Stimulated activated CD8-positive, alpha-beta memory T cell treated with anti-CD3 and anti-CD28 coated beads, Interleukin-12 subunit alpha, Interleukin-12 subunit beta, amount 100 ng/mL, for 4 hours (primary cell): ENCODE results near the gene NFIB.

ENCODE experiments used
- DNase-seq: peaks from one replicate; pipeline ENCODE4 v3.0.0-alpha.2; 2020; ENCODE audit warnings: low read depth

The NFIB gene

DNA sequence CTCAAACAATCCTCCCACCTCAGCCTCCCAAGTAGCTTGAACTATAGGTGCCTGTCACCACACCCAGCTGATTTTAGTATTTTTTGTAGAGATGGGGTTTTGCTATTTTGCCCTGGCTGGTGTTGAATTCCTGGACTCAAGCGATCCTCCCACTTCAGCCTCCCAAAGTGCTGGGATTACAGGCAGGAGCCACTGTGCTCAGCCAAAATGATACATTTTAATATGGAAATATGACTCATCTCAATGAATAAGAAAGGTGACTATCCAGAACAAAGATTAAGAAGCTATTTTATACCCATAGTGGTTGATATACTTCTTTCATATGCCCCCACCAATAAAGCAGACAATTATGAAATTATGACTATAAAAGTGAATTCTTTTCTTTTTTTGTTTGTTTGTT, 166.2 kb downstream of the NFIB start:
- no peak for DNase-seq

DNA sequence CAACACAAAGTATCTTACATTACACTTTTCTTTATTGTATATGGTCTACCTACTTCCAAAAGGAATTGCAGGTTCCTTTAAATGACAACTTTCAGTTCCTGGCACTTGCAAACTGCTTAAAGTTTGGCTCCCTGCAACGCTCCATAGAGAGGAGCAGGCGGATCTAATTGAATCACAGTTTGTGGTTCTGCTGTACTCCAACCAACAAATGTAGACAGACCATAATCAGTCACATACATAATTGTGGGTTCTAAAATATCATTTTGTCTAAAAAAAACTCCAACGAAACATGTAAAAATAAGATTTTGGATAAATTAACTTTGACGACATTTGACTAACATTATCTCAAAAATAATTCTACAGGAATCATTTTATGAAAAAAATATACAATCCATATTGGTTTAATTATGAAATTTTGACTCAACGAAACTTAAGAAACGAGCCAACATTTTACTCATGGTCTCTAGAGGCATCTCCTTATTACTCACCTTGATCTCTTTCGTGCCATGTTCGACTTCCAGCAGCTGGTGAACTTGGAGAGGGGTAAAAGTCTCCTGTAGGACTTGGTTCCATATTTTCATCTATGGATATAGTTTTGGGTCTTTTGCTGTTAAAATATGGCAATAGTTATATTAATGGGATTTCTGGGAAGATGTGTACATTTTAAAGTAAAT, 167.6 kb downstream of the NFIB start:
- no peak for DNase-seq

DNA sequence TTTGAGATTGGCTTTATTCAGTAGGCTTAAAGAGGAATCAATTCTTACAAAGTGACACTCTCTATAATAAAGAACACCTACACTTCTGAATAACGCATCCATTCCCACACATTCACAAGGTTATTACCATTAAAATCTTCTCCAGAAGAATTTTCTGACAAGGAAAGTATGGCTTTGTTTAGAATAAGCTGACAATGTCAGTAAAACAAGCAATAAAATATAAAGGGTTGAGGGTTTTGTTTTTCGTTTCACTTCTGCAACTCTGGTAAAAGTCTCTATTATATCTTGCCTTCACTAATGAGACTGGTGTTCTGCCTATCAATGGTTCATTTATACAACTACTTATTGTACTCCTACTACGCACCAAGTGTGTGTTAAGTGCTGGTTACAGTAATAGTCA, 169.7 kb downstream of the NFIB start:
- DNase-seq = no peak

DNA sequence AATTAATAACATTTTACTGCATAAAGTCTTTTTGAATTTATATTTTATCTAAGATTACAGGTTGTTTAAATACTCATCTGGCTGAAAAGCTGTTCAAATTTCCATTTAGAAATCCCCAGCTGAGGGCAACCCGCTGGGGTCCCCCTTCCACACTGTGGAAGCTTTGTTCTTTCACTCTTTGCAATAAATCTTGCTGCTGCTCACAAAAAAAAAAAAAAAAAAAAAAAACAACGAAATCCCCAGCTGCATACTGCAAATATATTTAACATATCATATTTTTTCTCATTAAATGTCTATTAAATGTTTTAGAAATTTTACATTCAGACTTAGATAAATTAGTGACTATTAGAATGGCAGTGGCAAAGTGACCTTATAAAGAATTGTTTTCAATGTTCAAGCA, 172.2 kb downstream of the NFIB start:
- no peak for DNase-seq

DNA sequence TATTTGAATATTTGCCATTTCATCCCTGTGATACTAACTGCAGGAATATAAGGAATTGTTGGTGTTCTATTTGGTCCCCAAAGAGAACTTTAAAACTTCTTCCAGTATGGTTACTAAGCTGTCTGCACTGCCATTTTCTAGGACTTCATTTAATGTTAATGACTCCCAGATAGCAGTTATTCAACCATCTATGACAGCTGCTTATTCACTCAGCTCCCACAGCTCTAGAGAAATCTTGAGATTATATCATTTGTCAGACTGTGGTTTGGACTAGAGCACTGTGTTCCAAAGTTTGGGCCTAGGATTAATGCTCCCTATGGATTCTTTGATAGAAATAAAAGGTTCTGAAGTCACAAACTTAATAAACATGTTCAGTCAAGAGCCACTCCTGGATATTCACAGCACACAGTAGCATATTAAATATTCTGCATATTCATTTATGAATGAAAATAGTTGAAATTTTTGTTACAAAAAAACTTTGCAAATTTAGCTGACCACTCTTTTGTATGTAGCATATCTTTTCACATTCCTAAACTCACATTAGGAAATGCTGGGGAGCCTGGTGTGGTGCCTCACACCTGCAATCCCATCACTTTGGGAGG, 173.7 kb downstream of the NFIB start:
- no peak for DNase-seq

DNA sequence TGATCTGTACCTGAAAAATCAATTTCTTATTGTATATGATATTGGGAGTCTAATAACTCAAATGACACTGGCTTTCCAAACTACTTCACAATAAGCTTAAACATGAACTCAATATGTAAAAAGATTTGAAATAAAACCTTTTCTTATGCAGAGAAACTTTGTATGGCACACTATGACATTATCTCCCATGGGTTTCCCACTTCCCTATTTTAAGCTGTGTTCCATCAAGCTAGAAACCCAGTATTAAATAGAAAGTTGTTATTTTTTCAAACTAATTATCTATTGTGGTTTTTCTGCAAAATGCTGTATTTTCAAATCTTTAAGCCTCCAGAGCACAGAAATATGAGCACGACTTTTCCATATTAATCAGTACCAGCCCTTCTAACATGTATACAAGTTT, 174.7 kb downstream of the NFIB start:
- no peak for DNase-seq

DNA sequence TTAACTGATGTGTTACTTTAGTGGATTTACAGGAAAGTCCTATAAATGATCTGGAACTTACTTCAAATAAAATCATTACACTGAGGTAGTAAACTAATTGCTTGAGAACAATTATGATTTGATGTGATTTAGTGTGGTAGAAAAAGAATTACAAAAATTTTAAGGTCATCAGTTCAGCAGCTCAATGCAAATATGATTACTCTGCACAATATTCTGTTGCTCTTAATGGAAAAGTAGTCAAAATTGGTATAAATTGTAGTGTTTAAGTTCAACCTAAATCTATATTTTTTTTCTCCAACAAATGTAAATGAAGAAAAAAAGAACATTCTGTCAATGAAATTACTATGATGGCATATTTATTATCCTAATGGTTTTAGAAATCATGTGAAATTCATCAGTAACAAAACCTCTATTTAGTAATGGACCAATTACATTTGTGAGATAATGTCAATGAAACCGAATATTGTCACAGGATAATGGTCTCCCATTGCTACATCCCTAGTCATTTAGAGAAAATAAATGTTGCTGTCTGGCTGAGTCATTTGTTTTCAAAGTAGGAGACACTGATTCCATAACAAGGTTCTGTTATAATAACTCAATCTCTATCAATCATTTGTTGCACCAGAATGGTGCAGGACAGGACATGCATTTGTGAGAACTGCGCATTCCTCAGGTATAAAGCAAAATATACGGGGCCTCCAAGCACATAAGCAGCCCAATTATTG, 177.1 kb downstream of the NFIB start:
- no peak for DNase-seq

DNA sequence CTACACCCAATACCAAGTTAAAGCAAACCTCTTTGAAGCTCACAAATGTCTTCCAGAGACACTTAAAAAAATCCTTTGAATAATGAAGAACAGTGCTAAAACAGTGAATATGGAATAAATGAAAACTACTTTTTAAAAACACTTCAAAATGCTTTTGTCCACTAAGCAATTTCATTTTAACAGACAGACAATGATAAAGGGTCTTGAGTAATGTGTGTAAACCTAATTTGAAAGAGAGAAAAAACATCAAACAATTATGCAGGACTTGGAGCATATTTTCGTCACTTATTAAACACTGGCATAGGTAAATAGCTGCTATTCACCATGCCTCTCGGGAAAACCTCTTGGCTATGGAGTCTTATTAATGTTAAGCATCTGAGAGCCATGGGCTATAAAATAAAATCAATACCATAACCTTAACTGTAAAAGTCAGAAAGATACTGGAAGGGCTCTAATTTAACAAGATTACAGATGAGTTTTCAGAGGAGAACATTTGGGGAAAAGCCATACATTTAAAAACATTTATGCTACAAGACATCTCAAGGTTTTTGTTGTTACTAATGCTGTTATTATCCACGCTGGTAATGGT, 177.8 kb downstream of the NFIB start:
- DNase-seq = no peak

DNA sequence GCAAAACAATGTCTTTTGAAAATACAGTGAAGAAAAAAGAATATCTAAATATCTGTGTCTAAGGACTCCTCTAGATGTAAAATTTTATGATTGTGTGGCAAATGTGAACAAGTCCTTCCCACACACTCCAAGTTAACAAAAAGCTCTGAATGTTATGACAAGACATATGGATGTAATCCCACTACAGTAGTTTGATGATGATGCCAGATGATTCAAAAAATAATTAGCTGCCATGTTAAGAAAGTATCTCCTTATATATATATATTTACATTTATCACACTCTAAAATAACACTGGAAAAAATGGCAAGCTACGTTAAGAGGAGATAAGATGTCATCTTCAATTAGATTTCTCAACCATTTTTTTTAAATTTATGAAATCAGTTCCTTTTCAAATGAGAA, 178.5 kb downstream of the NFIB start:
- no peak for DNase-seq

DNA sequence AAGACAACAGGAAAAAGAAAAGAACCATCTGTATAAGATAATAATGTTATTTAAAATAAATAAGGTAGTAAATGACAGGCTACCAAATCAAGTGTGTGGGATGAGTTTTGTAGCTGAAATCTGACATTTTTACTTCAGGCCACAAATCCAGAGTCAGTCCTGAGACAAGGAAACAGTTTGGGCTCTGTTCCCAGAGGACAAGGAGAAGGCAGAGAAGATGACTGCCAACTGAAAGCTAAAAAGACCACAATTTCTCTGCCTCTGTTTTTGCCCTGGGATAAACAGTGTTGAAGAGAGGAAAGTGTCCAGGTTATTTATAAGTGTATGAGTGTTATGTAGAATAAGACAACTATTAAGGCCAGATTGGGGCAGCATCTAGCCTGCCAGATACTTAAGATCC, 180.5 kb downstream of the NFIB start:
- no peak for DNase-seq

DNA sequence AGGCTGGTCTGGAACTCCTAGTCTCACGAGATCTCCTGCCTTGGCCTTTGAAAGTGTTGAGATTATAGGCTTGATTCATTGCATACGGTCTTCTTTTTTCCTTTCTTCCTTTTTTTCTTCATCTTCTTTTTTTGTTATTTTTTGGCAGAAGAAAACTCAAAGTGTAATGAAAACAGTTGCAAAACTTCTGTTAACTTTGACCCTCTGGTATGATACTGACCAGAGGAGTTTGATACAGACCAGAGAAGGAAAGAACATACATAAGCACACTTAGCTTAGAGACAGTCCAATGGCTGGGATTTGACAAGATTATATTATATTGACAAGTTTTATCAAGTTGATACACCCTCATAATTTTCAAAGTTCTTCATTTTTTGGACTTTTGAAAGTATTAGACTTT, 181.2 kb downstream of the NFIB start:
- no peak for DNase-seq

DNA sequence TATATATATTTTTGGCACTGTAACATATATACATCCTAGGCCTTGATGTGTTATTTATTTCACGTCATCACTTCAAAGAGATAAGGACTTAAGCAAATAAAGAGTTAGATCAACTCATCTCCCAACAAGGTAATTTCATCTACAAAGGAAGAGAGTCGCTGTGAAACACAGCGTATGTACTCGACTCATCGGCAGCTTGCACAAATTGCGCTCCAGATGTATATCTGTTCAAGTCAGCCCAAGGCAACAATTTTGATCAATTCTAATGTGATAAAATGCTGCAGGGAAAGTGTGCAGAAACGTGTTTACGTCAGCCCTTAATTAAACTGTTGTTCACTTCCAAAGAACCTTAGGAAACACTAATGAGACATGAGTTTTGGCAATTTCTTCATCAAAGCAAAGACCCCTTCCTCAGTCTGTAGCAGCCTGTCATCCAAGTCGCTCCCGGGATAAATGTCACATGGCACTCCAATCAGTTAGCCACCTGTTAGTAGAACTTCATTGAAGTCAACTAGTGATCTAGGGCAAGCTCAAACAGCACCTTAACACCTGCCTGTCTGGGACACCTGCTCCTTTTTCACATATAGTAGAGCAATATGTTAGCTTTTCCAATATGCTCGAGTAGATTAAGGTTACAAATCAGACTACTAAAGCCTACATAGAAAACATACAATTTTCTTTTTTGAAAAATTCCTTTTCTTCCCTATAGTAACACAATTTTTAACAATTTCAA, 182.4 kb downstream of the NFIB start:
- no peak for DNase-seq

DNA sequence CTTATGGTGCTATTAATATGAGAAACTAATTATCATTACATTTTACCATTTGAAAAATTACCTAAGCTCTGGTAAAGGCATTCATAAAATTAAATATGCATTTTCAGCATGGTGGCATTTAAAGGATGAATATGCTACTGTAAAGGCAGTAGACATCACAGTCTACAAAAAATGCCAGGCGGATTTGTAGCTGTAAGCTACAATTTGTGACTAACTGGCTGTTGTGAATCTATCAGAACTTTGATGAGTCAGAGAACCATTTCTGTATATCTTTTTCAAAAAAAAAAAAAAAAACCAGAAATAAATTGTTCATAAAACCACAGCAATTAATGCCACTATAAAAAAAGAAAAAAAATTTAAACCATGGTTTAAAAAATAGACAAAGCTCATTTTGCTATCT, 186.3 kb downstream of the NFIB start:
- no peak for DNase-seq

DNA sequence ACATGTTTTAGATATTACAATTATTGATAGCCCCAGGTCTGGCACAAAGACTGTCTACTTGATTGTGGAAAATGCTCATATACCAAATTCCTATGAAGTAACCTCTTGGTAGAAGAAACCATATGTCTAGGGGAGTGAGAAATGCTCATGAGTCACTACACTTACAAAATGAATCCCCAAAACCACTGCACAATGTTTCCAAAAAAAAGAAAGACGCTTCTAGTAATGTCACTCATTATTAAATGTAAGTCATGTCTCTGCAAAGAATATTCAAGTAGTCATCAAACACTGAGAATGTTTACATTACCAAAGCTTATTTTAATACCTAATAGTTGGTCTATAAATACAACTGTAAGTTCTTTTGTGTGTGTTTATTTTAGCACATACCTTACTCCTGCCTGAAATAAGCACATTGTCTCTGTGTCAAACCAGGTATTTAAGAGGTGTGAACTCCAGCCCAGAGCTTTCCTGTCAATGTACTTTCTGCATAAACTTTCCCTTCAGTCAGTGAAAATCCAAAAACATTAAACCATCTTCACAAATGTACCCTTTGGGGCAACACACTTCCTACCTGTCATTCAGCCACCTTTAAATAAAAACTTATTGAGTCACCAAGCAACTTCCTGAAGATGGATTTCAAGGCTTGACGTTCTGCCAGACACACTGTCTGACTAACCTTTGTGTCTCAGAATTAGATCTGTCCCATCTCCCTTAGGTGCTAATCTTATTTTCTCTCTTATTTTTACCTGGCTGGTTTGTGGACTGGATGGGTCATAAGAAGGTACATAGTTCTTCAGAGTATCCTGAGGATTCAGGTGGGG, 194.0 kb downstream of the NFIB start:
- DNase-seq = no peak

DNA sequence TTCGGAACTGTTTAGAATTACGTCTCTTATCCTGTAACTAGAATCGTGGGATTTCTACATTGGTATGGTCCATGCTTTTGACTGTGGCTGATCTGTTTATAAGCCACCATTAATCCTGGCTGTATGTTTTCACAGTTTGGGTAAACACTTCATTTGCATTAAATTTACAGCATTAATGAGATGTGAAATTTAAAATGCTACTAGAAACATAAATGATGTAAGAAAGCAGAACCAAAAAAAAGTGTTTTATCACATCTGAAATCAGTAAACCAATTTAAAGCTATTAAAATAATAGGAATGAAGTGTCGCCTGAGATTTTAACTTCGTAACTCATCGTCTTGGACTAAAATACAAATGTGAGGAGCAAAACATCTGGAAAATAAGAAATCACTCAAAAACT, 201.7 kb downstream of the NFIB start:
- DNase-seq = no peak

DNA sequence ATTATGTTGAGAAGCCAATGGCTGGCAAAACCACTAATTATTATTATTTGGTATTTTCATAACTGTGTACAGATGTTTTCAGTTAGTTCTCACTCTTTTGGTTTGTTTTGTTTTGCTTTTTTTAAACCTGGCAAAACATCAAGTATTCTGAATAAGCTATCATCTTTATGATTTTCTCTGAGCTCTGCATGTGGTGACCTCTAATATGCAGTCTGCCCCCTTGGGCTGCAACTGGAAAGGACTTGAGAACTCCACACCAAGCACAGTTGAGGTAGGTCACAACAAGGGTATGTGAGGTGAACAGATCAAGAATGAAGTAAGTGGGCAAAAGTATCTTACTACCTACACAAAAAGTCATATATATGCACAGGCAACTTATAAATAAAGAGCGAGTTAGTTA, 202.2 kb downstream of the NFIB start:
- DNase-seq = no peak

DNA sequence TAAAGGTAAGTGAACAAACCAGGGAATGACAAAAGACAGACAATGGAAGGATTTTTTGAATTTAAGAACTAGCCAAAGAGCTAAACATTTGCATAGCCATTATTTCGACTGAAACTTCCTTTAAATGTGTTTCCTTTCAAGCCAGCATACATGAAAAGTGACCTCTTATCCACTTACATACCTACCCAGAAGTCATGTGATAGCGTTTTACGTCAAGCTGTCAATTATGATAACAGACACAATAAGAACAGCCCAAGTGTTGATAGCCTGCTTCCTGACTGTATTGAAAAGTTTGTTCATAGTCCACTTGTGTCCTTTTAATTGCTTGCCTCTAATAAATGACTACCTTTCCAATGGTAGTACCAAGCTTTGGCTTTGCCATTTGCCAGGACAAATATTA, 206.0 kb downstream of the NFIB start:
- DNase-seq = no peak

DNA sequence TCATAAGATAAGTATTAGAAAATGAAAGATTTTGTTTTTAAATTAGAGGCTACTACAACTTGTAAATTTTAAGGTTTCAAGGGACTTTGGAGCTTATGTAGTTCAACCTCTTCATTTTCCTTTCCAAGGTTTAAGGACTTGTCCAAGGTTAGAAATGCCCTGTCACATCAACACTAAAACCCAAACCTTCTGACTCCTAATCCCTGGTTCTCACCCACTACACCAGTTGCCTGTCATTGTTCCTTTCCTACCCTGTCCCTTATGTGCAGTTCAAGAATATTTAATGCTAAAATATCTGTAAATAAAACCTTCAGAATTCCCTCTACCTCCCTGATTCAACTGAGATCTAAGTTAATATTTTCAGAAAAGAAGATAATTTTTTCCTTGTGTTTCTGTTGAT, 206.4 kb downstream of the NFIB start:
- no peak for DNase-seq

DNA sequence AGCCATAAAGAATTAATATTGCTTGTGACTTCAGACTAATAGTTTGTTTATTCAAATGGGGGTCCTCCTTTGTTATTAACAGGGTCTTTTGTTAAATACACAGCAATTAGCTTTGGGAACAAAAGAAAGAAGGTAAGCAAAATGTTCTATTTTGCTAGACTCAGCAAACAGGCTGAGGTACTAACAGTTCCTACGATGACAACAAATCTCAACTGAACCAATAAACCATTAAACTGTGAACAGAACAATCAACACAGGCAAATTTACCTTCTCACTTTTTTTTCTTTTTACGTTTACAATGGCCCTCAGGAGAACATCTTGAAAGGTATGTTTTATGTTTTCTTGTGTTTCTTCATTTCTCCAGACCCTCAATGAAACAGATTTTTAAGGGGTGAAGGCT, 207.2 kb downstream of the NFIB start:
- no peak for DNase-seq

DNA sequence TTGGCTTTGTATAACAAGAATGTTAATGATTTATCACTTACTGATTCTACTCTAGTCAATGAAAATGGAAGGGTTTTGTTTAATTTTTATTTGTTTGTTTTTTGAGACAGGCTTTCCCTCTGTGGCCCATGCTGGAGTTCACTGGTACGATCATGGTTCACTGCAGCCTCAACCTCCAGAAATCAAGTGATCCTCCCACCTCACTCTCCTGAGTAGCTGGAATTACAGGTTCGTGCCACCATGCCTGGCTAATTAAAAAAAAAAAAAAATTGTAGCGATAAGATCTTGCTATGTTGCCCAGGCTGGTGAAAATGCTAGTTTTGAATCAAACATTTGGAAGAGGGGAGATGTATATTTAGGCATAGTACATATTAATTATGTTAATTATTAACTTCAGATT, 209.4 kb downstream of the NFIB start:
- DNase-seq = no peak

DNA sequence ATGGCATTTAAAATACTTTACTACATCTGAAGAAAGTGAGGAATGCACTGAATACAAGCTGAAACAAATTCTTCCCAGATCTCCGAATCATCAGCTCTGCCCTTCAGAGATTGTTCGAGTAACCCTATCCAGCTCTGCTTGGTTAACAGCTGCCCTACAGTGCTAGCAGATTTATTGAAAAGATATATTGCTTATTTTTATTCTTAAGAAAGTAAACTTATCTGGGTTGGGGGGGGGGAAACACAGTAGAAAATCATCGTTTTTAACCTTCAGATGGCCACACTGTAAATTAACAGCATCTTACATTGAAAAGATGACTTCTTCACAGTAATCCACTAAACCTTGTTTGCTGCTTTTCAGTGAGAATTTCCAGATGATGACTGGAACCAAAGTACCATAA, 210.8 kb downstream of the NFIB start:
- DNase-seq = no peak

DNA sequence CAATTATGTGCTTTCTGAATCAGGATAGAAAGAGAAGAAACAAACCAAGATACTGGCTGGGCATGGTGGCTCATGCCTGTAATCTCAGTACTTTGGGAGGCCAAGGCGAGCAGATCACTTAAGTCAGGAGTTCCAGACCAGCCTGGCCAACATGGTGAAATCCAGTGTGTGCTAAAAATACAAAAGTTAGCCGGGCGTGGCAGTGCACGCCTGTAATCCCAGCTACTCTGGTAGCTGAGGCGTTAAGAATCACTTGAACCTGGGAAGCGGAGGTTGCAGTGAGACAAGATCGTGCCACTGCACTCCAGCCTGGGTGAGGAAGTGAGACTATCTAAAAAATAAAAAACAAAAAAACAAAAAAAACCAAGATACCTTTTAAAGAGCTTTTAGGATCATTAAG, 214.2 kb downstream of the NFIB start:
- no peak for DNase-seq
